Measurements from ENCODE around the gene LRRC74B. TPM values are rescaled to one million over a fixed set of nuclear protein-coding genes. Genes with fewer than 3 reads are reported as not detected.

LRRC74B gene
- total and polyA plus RNA-seq, 2 experiments from 2014 or later, result not detected

GRCh38 chr22:21015466-21016006 lies 30.2 kb upstream of the LRRC74B start:
- Mint-ChIP-seq H3K27me3 (ENCODE audit: insufficient read depth, low read depth, poor library complexity) (peaks cover 21% of the 10 kb centered on the region), H3K4me3 (peak overlapping the region; percentile 87; the same call in 1 of the 3 replicates), H3K27ac (no peak overlapping the region), H3K4me1 (peaks cover 26% of the 10 kb centered on the region), H3K36me3 (ENCODE audit: low read depth) (no peaks in the 10 kb centered on the region), H3K9me3 (peaks cover 2% of the 10 kb centered on the region; the same call in 1 of the 3 replicates)
- no peak overlapping the region for H2AFZ ChIP-seq
- DNase-seq (ENCODE audit: low spot score), result no peak
- no peak overlapping the region for H3K4me3 ChIP-seq
- no peaks in the 10 kb centered on the region for H4K20me1 ChIP-seq (replicated peaks; ENCODE audit: insufficient read depth)
- peaks cover 11% of the 10 kb centered on the region for H3K4me1 ChIP-seq (ENCODE audit: insufficient read depth)
- H3K79me2 ChIP-seq (replicated peaks; ENCODE audit: insufficient read depth), result no peaks in the 10 kb centered on the region
- no peak for ATAC-seq
- H3K27ac ChIP-seq (ENCODE audit: low read depth), result no peak overlapping the region
- H3K9me2 ChIP-seq (ENCODE audit: insufficient read depth), result no peaks in the 10 kb centered on the region
- H3K4me2 ChIP-seq, result no peak overlapping the region
- TF ChIP-seq STAT1 (IDR thresholded peaks at IDR 0.05; ENCODE audit: unreplicated experiment) (no peak), REST (IDR thresholded peaks at IDR 0.05; ENCODE audit: unreplicated experiment) (no peak), CTCF (conservative IDR thresholded peaks at IDR 0.05; ENCODE audit: low read depth in 2 of 2) (no peak), POLR2AphosphoS5 (IDR thresholded peaks at IDR 0.05; ENCODE audit: low read depth) (no peak)
- no peaks in the 10 kb centered on the region for H3K36me3 ChIP-seq (ENCODE audit: insufficient read depth)
- no peaks in the 10 kb centered on the region for H3K27me3 ChIP-seq (ENCODE audit: insufficient read depth)
- H3F3A ChIP-seq (replicated peaks; ENCODE audit: low read depth), result no peaks in the 10 kb centered on the region

- Histone ChIP-seq H3K4me2 (no peak overlapping the region), H3K4me3 (no peak overlapping the region), H3F3A (replicated peaks; ENCODE audit: low read depth) (no peaks in the 10 kb centered on the region), H2AFZ (no peak overlapping the region), H3K36me3 (ENCODE audit: insufficient read depth) (no peaks in the 10 kb centered on the region), H4K20me1 (replicated peaks; ENCODE audit: insufficient read depth) (no peaks in the 10 kb centered on the region), H3K27me3 (ENCODE audit: insufficient read depth) (no peaks in the 10 kb centered on the region), H3K79me2 (replicated peaks; ENCODE audit: insufficient read depth) (no peaks in the 10 kb centered on the region), H3K9me2 (ENCODE audit: insufficient read depth) (no peaks in the 10 kb centered on the region), H3K4me1 (ENCODE audit: insufficient read depth) (peaks cover 11% of the 10 kb centered on the region), H3K27ac (ENCODE audit: low read depth) (no peak overlapping the region)
- peaks cover 2% of the 10 kb centered on the region; the same call in 2 of the 3 replicates for H3K9me3 Mint-ChIP-seq
- peaks cover 19% of the 10 kb centered on the region; the same call in 2 of the 3 replicates for H3K4me1 Mint-ChIP-seq
- no peak for TF ChIP-seq EZH2 (IDR thresholded peaks at IDR 0.05; ENCODE audit: low read depth, unreplicated experiment)
- no peak for TF ChIP-seq EZH2phosphoT487 (IDR thresholded peaks at IDR 0.05; ENCODE audit: unreplicated experiment)
- no peak for TF ChIP-seq ETS1 (IDR thresholded peaks at IDR 0.05)
- no peak for TF ChIP-seq CTCF (conservative IDR thresholded peaks at IDR 0.05; ENCODE audit: low read depth in 2 of 2)
- TF ChIP-seq ZNF331 (CRISPR knock-in tag; IDR thresholded peaks at IDR 0.05; ENCODE audit: low read depth), result no peak
- ATAC-seq (no peak), DNase-seq (ENCODE audit: low spot score) (no peak)
- H3K36me3 Mint-ChIP-seq (ENCODE audit: low read depth), result no peaks in the 10 kb centered on the region
- H3K27ac Mint-ChIP-seq, result no peak overlapping the region
- peaks cover 21% of the 10 kb centered on the region for H3K27me3 Mint-ChIP-seq (ENCODE audit: insufficient read depth, low read depth, poor library complexity)
- no peak overlapping the region; the same call in 2 of the 3 replicates for H3K4me3 Mint-ChIP-seq
Observed at GRCh38 chr22:21016644-21017420, 28.9 kb upstream of the LRRC74B start.
